ENCODE results near the gene SPRY4. TPM values are rescaled to one million over a fixed set of nuclear protein-coding genes. Genes with fewer than 3 reads are reported as not detected.

The SPRY4 gene
- total and polyA plus RNA-seq, 2 of the 8 experiments (the other 6 are each of a cell fraction or from before 2014, with no cell fraction given) = 59.1 to 113 TPM

DNA sequence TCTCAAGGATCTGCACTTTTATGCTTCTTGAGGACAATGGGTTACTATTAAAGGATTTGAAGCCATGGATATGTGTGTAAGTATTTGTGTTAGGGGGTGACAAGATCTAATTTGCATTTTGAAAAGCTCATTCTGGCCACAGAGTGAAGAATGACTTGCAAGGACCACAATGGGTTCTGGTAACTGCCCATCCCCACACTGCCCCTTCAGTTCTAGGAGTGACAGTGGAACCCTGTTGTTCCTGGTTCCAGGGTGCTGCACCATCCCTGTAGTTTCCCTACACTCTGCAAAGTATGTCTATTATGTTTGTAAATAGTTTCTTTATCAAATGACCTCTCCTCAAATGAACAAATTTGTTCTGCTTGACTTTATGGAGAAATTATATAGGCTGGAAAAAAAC lies 9.7 kb upstream of the SPRY4 start:
- Histone ChIP-seq H4K91ac (replicated peaks; ENCODE audit: insufficient read length, low read length) (no peak overlapping the region), H3K9me3 (ENCODE audit: insufficient read depth in 2 of 2, low read depth in 1 of 2, low read length in 1 of 2) (no peaks in the 10 kb centered on the region), H3K4ac (replicated peaks; ENCODE audit: insufficient read length, low read depth, low read length) (no peak overlapping the region), H2BK12ac (ENCODE audit: low read depth, low read length) (no peak overlapping the region), H2AFZ (ENCODE audit: low read length) (no peak overlapping the region), H3K23ac (ENCODE audit: insufficient read length) (no peak overlapping the region), H3K4me3 (ENCODE audit: extremely low read depth in 1 of 4, insufficient read depth in 2 of 4, low read depth in 3 of 4, low read length in 4 of 4) (no peak overlapping the region), H4K5ac (ENCODE audit: insufficient read length, low read depth, low read length) (no peak overlapping the region), H3K27ac (ENCODE audit: low read depth, low read length) (no peak overlapping the region), H2BK120ac (replicated peaks; ENCODE audit: low read depth, low read length) (no peak overlapping the region), H3K79me2 (ENCODE audit: control insufficient read depth in 1 of 2, insufficient read depth in 2 of 2, low read length in 2 of 2) (peaks cover 0 to 3% of the 10 kb centered on the region in 2 experiments; a peak in 2 of 4 replicates), H3K18ac (ENCODE audit: extremely low read depth, low read length) (no peak overlapping the region), H3K27me3 (replicated peaks in 1 of 4; ENCODE audit: control insufficient read depth in 3 of 4, extremely low read depth in 1 of 4, insufficient read depth in 3 of 4, low read length in 3 of 4) (no peaks in the 10 kb centered on the region), H2BK20ac (ENCODE audit: low read length) (no peak overlapping the region), H2BK5ac (ENCODE audit: low read depth, low read length) (no peak overlapping the region), H3K14ac (ENCODE audit: insufficient read length) (no peak overlapping the region), H3K4me2 (ENCODE audit: insufficient read depth in 1 of 2, low read depth in 2 of 2, low read length in 2 of 2) (no peak overlapping the region), H3K79me1 (ENCODE audit: low read depth, low read length) (no peaks in the 10 kb centered on the region), H2AK5ac (ENCODE audit: low read depth, low read length) (no peak overlapping the region; the same call in 1 of the 2 replicates), H3K4me1 (replicated peaks in 1 of 4; ENCODE audit: control insufficient read depth in 3 of 4, insufficient read depth in 4 of 4, low read length in 3 of 4) (peaks cover 0 to 5% (median 2%) of the 10 kb centered on the region in 4 experiments; a peak in 3 of 7 replicates), H4K8ac (ENCODE audit: extremely low read depth, insufficient read depth, low read length) (no peak overlapping the region), H3K56ac (replicated peaks; ENCODE audit: insufficient read length, low read depth, low read length) (no peak overlapping the region), H3K23me2 (ENCODE audit: low read depth, low read length) (no peaks in the 10 kb centered on the region), H3K36me3 (ENCODE audit: control insufficient read depth in 2 of 4, insufficient read depth in 4 of 4, low read length in 3 of 4) (no peaks in the 10 kb centered on the region), H4K20me1 (replicated peaks in 1 of 2; ENCODE audit: control insufficient read depth in 1 of 2, insufficient read depth in 2 of 2, low read length in 2 of 2) (no peaks in the 10 kb centered on the region), H3K9ac (replicated peaks in 1 of 4; ENCODE audit: extremely low read depth in 1 of 4, low read depth in 3 of 4, low read length in 3 of 4) (no peak overlapping the region), H2BK15ac (ENCODE audit: low read length) (no peak overlapping the region)
- ChIA-PET CTCF (ENCODE audit: partially characterized antibody) (interaction anchor here (0.9 to 1.8 kb wide), 5 partner anchors 14 to 182 kb away, joined by 3 to 8 read pairs (median 5); no protein-coding TSS in a partner anchor), POLR2A (ENCODE audit: partially characterized antibody) (interaction anchor here (1.0 to 2.7 kb wide), 4 partner anchors 9 to 173 kb away, joined by 3 to 11 read pairs (median 4); partner anchors contain the start of gene SPRY4)
- TF ChIP-seq ZNF274 (IDR thresholded peaks at IDR 0.05; ENCODE audit: borderline replicate concordance, extremely low read depth, low read length) (no peak), EZH2 (IDR thresholded peaks at IDR 0.05; ENCODE audit: low read depth, low read length, severe bottlenecking) (no peak), KDM5A (IDR thresholded peaks at IDR 0.05; ENCODE audit: low read length) (no peak), CHD1 (IDR thresholded peaks at IDR 0.05; ENCODE audit: low read depth, low read length) (no peak), POU5F1 (IDR thresholded peaks at IDR 0.05; ENCODE audit: low read depth, low read length) (no peak), BRCA1 (IDR thresholded peaks at IDR 0.05; ENCODE audit: low read depth, low read length) (no peak), BACH1 (IDR thresholded peaks at IDR 0.05; ENCODE audit: low read length) (no peak)
- DNase-seq (ENCODE audit: low read depth in 1 of 2, low spot score in 2 of 2) (no peak), FAIRE-seq (no peak)

Data from H1 (cell line).